GM21367 (cell line): ENCODE results near the gene CDADC1.
"Not testable (repeated sequence)": the region's sequence is repeated elsewhere in the genome, so short reads cannot be mapped to it uniquely, and the experiment has no call there.

ENCODE experiments used
- ATAC-seq: cut with Tn5 transposase; IDR thresholded peaks from one replicate; pipeline ENCODE4 v1.9.1; 2021; ENCODE audit not compliant: unreplicated experiment

The CDADC1 gene

DNA sequence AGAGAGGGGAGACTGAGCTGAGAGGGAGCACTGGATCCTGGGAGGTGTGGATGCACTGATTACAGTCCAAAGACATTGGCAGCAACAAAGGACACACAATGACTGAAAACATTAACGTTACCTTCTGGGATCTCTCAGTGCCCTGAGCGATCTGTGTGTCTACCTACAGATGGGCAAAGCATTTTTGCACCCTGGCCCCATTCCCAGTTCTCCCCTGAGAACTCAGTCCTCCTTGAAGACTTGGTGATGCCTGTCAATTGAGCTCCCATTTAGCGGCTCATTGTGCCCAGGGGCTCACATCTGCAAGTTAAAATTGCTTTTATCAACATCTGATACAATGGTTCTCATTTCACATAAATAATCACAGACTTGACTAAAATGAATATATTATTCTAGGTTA, 62.5 kb downstream of the CDADC1 start:
- no peak for ATAC-seq

GRCh38 chr13:49311816-49312215, 64.1 kb downstream of the CDADC1 start:
- no peak for ATAC-seq

GRCh38 chr13:49314344-49314882, 66.7 kb downstream of the CDADC1 start:
- no peak for ATAC-seq

GRCh38 chr13:49315036-49315565, 67.4 kb downstream of the CDADC1 start:
- ATAC-seq, result no peak

GRCh38 chr13:49315756-49316482, 68.2 kb downstream of the CDADC1 start:
- ATAC-seq, result no peak

GRCh38 chr13:49319551-49319950, 71.8 kb downstream of the CDADC1 start:
- no peak for ATAC-seq

DNA sequence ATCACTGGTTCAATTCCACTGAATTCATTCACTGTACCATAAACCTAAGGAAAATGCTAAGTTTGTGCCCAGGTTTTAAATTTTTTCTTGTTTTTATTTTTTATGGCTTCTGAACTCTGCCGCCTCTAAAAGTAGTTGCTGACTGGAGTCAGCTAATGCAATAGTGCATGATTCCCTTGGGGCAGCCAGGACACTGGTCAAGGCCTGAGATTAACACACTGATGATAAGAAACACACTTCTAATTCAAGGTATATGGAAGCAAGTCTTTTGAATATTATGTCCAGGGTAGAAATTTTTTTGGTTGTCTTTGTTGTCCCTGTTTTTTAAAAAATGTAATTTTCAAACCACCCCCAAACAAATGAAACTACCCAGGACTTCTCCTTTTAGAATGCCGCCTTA, 72.2 kb downstream of the CDADC1 start:
- ATAC-seq, result no peak

DNA sequence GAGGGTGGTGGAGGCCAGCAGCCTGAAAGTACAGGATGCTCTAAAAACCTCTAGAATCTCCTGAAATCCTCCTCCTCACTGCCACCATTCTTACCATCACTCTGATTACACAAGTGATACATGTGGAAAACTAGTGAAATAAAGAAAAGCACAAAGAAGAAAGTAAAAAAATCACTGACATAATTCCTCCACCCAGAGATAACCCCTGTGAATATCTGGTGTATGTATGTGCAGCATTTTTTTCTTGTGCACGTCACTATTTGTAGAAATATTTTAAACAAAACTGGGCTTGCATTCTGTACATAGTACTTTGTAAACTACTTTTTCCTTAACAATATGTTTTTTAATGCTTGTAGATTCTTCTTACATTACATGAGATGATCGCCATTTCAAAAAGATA, 73.2 kb downstream of the CDADC1 start:
- ATAC-seq, result no peak

DNA sequence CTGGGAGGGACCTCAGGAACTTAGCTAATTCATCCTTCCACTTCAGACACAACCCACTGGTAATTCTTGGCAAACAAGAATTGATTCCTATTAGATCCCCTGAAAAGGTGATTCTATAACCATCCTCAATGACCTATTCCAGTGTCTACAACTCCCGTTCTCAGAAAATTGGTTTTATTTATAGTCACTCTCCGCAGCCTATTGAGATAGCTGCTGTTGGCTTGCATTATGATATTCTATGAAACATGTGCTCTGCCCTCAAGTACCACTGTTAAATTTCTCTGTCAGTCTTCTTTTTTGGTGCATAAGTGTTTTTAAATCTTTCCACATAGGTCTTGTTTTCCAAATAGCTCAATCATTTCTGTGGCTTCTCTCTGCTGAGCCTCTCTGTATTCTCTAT, 75.0 kb downstream of the CDADC1 start:
- ATAC-seq, result no peak

DNA sequence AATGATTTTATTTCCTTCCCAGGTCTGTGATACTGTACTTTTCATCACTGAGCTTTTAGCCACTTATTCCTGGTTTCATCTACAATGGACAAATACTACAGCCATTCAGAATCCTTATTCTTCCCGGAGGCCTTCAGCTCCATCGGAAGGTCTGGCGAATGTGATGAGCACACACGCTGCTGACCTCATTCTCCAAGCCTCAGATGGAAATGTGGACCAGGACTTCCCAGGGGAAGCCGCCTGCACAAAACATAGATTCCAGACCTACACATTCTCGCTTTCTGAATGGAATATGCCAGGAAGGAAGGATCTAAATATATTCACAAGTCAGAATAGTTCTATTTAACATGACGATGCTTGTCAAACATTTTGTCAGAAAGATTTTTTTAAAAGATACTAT, 75.6 kb downstream of the CDADC1 start:
- ATAC-seq, result no peak

GRCh38 chr13:49326222-49326917, 78.6 kb downstream of the CDADC1 start:
- no peak for ATAC-seq

DNA sequence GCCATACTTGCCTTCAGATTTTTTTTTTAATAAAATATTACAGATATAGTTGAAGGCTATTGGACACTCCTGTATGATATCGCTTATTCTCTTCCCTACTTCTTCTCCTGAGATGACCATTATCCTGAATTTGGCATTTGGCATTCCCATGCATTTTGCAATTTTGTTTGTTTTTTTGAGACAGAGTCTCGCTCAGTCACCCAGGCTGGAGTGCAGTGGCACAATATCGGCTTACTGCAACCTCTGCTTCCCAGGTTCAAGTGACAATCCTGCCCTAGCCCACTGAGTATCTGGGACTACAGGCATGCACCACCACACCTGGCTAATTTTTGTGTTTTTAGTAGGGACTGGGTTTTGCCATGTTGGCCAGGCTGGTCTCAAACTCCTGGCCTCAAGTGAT, 79.4 kb downstream of the CDADC1 start:
- ATAC-seq, result not testable (repeated sequence)

DNA sequence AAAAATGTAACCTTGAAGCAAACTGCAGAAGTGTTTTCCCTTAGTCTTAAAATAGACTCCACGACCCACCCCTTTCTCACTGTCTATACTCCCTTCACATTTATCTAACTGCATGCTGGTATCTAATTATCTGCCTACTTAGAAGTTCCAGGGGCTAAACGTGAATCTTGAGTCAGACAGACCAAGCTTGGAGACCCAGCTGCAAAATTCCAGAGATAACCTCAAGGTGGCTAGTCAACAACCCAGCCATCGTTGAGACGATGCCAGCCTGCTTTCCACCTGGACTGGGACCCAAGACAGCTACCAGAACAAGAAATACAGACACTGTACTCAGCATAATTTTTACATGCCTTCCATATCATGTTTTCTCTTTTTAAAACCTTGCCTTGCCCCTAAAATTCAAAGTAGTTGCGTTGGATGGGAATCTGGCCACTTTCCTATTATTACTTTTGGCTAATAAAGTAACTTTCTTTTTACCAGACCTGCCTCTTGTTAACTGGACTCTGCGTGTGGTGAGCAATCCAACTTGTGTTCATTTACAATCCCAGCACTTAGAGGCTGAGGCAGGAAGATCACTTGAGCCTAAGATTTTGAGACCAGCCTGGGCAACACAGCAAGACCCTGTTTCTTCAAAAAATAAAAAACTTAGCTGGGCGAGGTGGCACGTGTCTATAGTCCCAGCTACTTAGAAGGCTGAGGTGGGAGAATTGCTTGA, 82.3 kb downstream of the CDADC1 start:
- no peak for ATAC-seq

- no peak for ATAC-seq
These were observed 82.8 kb downstream of the CDADC1 start for GRCh38 chr13:49330546-49330864.

DNA sequence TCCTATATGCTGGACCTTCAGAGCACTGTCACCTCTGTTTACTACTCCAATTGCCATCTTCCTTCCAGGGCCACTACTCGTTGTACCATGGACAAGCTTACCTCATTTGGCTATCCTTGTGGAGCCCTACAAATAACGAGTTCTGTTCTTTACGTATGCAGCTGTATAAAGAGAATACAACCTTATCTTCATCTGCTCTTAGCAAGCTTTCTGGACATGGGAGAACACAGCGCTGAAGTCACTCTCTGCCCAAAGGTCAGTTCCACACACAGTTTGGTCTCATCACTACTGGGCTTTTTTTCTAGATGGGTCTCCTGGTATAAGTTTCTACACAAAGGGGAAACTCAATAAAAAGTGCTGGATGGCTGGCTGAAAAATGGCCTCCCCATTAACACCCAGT, 88.9 kb downstream of the CDADC1 start:
- ATAC-seq, result no peak

GRCh38 chr13:49340161-49340560, 92.4 kb downstream of the CDADC1 start:
- no peak for ATAC-seq

- no peak for ATAC-seq
These were observed 93.8 kb downstream of the CDADC1 start for GRCh38 chr13:49341517-49341916.

- no peak for ATAC-seq
These were observed 94.2 kb downstream of the CDADC1 start for GRCh38 chr13:49341941-49342340.

GRCh38 chr13:49342454-49342853, 94.7 kb downstream of the CDADC1 start:
- ATAC-seq, result no peak
